Measurements from ENCODE around the gene PRTN3.

Gene PRTN3

GRCh38 chr19:869245-870177 lies 28.7 kb downstream of the PRTN3 start:
- no peak for TF ChIP-seq EZH2phosphoT487 (IDR thresholded peaks at IDR 0.05; ENCODE audit: low read depth)
- TF ChIP-seq CTCF (IDR thresholded peaks at IDR 0.05; ENCODE audit: low read depth, low read length) = no peak
- H3K9me3 ChIP-seq (ENCODE audit: insufficient read depth, low read length) = no peaks in the 10 kb centered on the region
- peaks cover 6% of the 10 kb centered on the region; the same call in 1 of the 2 replicates for H4K20me1 ChIP-seq (ENCODE audit: insufficient read depth, low read length)
- no peak overlapping the region for H3K4me2 ChIP-seq (ENCODE audit: low read length)
- H2AFZ ChIP-seq (ENCODE audit: low read depth, low read length) = no peak overlapping the region
- no peak overlapping the region for H3K27ac ChIP-seq (ENCODE audit: low read length)
- no peaks in the 10 kb centered on the region for H3K27me3 ChIP-seq (ENCODE audit: low read depth, low read length)
- H3K36me3 ChIP-seq (replicated peaks; ENCODE audit: low read depth, low read length) = peaks cover 33% of the 10 kb centered on the region
- H3K9ac ChIP-seq (ENCODE audit: low read length) = no peak overlapping the region
- peaks cover 16% of the 10 kb centered on the region for H3K4me1 ChIP-seq (ENCODE audit: low read length)
- H3K79me2 ChIP-seq (ENCODE audit: low read length) = no peaks in the 10 kb centered on the region
- no peak overlapping the region for H3K4me3 ChIP-seq (ENCODE audit: low read length)

- Histone ChIP-seq H3K9ac (ENCODE audit: low read length) (no peak overlapping the region), H3K4me1 (ENCODE audit: low read length) (peaks cover 8% of the 10 kb centered on the region), H3K27ac (ENCODE audit: low read length) (no peak overlapping the region), H3K27me3 (ENCODE audit: low read depth, low read length) (no peaks in the 10 kb centered on the region), H3K36me3 (replicated peaks; ENCODE audit: low read depth, low read length) (peaks cover 30% of the 10 kb centered on the region), H3K9me3 (ENCODE audit: insufficient read depth, low read length) (no peaks in the 10 kb centered on the region), H2AFZ (ENCODE audit: low read depth, low read length) (no peak overlapping the region), H3K4me3 (ENCODE audit: low read length) (no peak overlapping the region), H3K79me2 (ENCODE audit: low read length) (no peaks in the 10 kb centered on the region), H3K4me2 (ENCODE audit: low read length) (no peak overlapping the region), H4K20me1 (ENCODE audit: insufficient read depth, low read length) (peaks cover 6% of the 10 kb centered on the region; the same call in 1 of the 2 replicates)
- TF ChIP-seq CTCF (IDR thresholded peaks at IDR 0.05; ENCODE audit: low read depth, low read length) = no peak
- no peak for TF ChIP-seq EZH2phosphoT487 (IDR thresholded peaks at IDR 0.05; ENCODE audit: low read depth)
Measured at GRCh38 chr19:870314-870713, 29.5 kb downstream of the PRTN3 start.

- Histone ChIP-seq H3K27me3 (ENCODE audit: low read depth, low read length) (no peaks in the 10 kb centered on the region), H3K79me2 (ENCODE audit: low read length) (no peaks in the 10 kb centered on the region), H4K20me1 (ENCODE audit: insufficient read depth, low read length) (peaks cover 6% of the 10 kb centered on the region; the same call in 1 of the 2 replicates), H3K9me3 (ENCODE audit: insufficient read depth, low read length) (no peaks in the 10 kb centered on the region), H3K27ac (ENCODE audit: low read length) (no peak overlapping the region), H3K4me3 (ENCODE audit: low read length) (no peak overlapping the region), H3K4me1 (ENCODE audit: low read length) (peaks cover 8% of the 10 kb centered on the region), H3K9ac (ENCODE audit: low read length) (no peak overlapping the region), H2AFZ (ENCODE audit: low read depth, low read length) (no peak overlapping the region), H3K4me2 (ENCODE audit: low read length) (no peak overlapping the region), H3K36me3 (replicated peaks; ENCODE audit: low read depth, low read length) (peaks cover 34% of the 10 kb centered on the region)
- no peak for TF ChIP-seq EZH2phosphoT487 (IDR thresholded peaks at IDR 0.05; ENCODE audit: low read depth)
- no peak for TF ChIP-seq CTCF (IDR thresholded peaks at IDR 0.05; ENCODE audit: low read depth, low read length)
Measured at GRCh38 chr19:870963-871401, 30.2 kb downstream of the PRTN3 start.
